ENCODE data around the gene PSTPIP2.
A peak's percentile ranks its signal among the peaks of the same experiment; 100 is the strongest.
"Not testable (repeated sequence)": the region's sequence is repeated elsewhere in the genome, so short reads cannot be mapped to it uniquely, and the experiment has no call there.

Gene PSTPIP2

GRCh38 chr18:45976974-45977373, 95.1 kb downstream of the PSTPIP2 start:
- DNase-seq: no peak

DNA sequence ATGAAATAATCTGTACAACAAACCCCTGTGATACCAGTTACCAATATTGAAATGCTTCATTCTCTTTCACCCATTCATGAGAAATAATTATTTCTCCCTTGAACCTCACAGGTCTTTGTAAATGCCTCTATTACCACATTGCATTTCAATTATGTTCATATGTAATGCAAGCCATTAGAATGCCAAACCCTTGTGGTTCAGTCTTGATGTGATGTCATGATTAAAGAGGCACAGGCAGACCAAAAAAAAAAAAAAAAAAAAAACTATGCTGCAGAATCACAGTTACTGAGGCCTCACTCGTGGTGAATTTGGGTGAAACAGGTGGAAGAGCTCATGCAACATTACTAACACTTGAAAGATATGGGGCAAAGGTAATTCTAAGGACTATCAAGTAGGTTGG, 95.5 kb downstream of the PSTPIP2 start:
- DNase-seq: no peak

- DNase-seq: peak; percentile 96
Observed at GRCh38 chr18:45974088-45974536, 97.9 kb downstream of the PSTPIP2 start.

DNA sequence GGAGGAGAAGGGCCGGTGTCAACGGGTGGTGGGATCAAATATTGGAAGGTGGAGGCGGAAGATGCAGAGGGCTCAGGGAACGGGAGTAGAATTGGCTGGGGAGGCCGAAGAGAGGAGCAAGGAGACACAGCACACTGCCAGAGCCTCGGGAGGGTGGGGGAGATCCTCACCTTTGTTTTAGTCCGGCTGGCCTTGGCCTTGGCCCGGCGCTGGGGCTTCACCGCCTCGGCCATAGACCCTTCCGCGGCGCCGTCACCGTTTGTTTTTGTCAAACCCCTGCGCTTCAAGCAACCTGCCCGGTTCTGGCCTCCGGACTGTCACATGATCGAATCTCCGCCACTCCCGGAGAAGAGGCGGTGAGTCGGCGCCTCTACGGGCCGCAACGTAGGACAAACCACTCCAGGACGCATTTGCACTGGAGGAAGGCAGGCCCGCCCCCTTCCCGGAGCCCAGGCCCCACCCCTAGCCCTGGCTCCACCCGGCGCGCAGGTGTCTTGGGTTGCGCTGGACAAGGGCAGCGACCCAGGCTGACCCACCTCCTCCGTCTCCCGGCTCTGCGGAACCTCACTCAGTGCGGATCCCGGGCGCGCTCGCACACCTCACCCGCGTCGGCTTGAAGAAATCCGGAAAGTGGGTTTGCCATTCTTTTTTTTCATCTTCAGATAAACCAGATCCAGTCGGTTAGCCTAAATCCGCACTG, 104.9 kb downstream of the PSTPIP2 start, which contains the start of gene EPG5:
Gene EPG5, minus strand, starts transcription at position 323 of the 700 bp plus-strand sequence. Its CDS starts 90 bp downstream, at position 233.
- peak; percentile 94 for DNase-seq

DNA sequence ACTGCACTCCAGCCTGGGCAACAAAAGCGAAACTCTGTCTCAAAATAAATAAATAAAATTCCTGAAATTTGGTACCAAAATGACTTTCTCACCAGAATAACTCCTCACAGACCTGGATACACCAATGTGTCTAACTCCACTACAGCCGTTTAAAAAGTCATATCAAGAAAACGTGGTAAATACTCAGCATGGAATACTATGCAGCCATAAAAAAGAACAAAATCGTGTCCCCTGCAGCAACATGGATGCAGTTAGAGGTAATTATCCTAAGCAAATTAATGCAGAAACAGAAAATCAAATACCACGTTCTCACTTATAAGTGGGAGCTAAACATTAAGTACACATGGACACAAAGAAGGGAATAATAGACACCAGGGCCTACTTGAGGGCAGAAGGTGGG, 107.1 kb downstream of the PSTPIP2 start:
- not testable (repeated sequence) for DNase-seq

- peak; percentile 27 for DNase-seq
Observed at GRCh38 chr18:45962866-45963265, 109.2 kb downstream of the PSTPIP2 start.

DNA sequence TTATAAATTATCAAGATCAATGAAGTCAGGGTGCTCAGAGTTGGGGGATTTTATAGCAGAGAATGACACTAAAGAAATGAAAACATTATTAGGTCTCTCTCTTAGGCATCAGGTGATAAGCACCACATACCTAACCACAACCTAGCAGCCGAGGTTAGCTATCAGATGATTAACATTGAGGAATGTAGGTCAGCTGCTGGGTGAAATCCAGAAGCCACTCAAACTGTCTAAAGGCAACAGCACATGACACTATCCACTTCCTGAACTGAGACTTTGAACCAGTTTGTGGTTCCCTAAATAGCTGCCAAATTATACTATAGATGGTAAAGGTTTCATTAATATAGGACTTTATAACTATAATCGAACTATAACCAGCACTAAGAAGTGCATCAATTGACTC, 109.6 kb downstream of the PSTPIP2 start:
- peak; percentile 74 for DNase-seq

GRCh38 chr18:45959484-45959883, 112.6 kb downstream of the PSTPIP2 start:
- DNase-seq: not testable (repeated sequence)

DNA sequence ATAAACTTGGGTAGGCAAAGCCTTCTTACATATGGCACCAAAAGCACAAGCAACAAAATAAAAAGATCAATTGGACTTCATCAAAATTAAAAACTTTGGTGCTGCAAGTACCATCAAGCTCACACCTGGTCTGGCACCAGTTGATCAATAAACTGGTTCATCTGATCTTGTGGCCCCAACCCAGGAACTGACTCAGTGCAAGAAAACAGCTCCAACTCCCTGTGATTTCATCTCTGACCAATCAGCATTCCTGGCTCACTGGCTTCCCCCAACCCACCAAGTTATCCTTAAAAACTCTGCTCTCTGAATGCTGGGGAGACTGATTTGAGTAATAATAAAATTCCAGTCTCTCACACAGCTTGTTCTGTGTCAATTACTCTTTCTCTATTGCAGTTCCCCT, 113.3 kb downstream of the PSTPIP2 start:
- DNase-seq: no peak

DNA sequence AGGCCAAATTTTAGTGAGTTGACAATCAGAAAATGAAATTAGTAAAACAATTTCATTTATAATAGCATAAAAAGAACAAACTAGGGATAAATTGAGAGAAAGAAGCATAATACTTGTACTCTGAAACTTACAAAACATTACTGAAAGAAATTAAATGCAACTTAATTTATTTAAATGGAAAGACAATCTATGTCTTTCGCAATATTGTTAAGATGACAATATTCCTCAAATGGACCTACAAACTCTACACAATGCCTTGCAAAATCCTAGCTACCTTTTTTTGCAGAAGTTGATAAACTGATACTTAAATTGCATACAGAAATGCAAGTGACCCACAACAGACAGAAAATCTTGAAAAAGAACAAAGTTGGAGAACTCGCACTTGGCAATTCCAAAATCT, 114.0 kb downstream of the PSTPIP2 start:
- peak; percentile 34 for DNase-seq

GRCh38 chr18:45957100-45957499, 115.0 kb downstream of the PSTPIP2 start:
- DNase-seq: no peak

DNA sequence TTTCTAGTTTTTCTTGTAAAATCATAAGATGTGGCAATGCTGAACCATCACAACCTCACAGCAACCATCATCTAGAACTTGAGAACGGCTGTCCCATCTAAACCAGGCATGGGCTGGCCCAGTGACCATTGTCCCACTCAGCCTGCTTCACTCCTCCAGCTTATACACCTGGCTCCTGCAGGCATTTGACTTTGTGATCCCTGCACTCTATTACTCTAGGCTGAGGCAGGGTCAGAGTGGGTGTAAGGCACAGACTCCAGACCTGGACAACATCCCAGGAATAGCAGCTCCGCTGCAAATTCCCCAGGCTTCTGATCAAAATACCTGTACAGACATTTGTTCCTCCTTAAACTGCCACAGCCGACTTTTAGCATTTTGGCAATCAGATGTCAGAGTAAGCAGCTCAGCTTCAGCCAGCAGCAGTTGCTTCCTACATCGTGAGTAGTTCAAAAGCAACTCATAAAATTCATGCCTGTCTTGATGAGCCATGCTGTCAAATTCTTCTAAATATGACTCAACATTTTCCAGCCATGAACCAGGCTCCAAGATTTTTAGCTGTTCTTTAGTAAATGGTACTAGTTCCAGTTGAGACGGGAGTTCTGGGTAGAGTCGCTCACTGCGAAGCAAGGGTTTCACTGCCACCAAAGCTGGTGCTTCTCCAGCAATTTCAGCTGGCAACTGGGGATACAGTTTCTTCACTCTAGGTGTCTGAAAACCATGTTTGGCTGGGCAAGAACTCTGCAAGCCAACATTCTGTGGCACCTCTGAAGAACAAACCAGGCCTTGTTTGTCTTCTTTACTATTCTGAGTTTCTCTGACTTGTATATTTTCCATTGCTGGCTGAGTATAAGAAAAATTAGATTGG, 117.8 kb downstream of the PSTPIP2 start:
- no peak for DNase-seq

DNA sequence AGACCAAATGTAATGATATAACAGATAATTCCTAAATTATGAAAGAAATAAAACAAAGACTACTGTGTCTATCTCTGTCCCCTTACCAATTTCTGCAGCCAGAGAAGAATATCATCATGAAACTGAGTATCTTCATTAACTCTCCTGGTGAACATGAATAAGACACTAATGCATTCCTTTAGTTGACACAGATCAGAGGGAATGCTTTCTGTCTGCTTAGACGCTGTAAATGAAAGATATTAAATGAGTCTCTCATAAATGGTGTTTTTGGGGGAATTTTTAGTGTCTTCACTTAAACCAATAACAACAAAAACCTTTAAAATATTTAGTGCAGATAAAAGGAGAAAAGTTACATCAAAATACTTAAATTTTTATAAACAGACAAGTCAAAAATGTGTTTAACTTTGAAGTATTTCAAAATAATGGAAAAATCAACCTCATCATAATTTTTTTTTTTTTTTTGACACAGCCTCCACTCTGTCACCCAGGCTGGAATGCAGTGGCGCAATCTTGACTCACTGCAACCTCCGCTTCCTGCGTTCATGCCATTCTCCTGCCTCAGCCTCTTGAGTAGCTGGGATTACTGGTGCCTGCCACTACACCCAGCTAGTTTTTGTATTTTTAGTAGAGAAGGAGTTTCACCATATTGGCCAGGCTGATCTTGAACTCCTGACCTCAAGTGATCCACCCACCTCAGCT, 120.9 kb downstream of the PSTPIP2 start:
- peak; percentile 84 for DNase-seq

DNA sequence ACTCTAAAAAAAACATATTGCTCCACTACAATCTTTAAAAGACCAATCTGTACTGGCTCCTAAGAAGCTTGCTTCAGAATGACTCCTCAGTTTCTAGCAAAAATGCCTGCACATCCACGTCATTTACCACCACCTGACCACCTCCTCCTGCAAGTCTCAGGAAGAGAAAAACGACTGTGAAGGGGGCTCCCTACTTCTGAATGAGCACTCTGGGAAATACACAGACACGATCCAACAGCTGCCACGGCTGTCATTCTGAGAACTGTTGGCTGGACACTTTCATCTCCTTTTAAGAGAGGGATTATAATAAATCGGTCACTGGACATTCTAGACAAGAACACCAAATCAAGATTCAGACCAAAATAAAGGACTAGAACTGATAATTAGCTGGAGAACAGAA, 126.4 kb downstream of the PSTPIP2 start:
- DNase-seq: no peak

- DNase-seq: no peak
Observed at GRCh38 chr18:45940724-45941123, 131.3 kb downstream of the PSTPIP2 start.

DNA sequence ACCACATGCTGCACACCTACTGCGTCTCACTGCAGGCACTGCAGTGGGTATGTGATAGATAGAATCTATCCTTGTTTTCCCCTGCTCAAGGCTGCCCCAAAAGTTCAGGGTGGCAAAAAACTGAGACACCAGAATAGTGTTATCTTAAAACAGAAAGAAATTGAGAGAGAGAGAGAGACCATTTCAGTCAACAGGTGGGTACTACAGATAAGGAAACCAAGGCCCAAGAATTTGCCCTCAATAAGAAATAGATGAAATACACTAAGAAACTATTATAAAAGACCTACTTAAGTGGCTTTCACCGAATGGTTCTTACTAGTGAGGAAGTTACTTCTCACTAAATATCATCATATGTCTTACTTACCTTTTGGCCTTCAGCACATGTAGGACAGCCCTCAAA, 132.8 kb downstream of the PSTPIP2 start:
- DNase-seq: no peak

- no peak for DNase-seq
Observed at GRCh38 chr18:45938488-45938935, 133.5 kb downstream of the PSTPIP2 start.

- DNase-seq: no peak
Observed at GRCh38 chr18:45935591-45936335, 136.3 kb downstream of the PSTPIP2 start.

Data from inflammatory macrophage treated with lipopolysaccharide for 4 hours (primary cell).